Hepatocyte (in vitro differentiated cells): ENCODE data around the gene MRPL24.

Experiments used
- CTCF ChIP-seq: fragments of 200-600 bp; sonication (generic); IDR thresholded peaks from 2 replicates; pipeline ENCODE4 v1.5.1; 2016; ENCODE audit warnings: antibody characterized with exemption, mild to moderate bottlenecking; ENCODE audit not compliant: poor library complexity
- EZH2 ChIP-seq: fragments of 200-600 bp; sonication (generic); IDR thresholded peaks from 2 replicates; pipeline ENCODE4 v1.6.1; 2016; ENCODE audit warnings: antibody characterized with exemption, mild to moderate bottlenecking, borderline replicate concordance
- EZH2phosphoT487 ChIP-seq: fragments of 200-600 bp; sonication (generic); IDR thresholded peaks from one replicate; pipeline ENCODE4 v1.6.1; 2018; ENCODE audit warnings: antibody characterized with exemption, mild to moderate bottlenecking, low read depth, moderate library complexity; ENCODE audit not compliant: unreplicated experiment, severe bottlenecking

- TF ChIP-seq CTCF (no peak), EZH2 (no peak), EZH2phosphoT487 (no peak)
Measured at GRCh38 chr1:156767101-156767878, 26.4 kb upstream of the MRPL24 start, which contains the start of gene PRCC.
